GM21717 (cell line): ENCODE results near the gene CALU.

ENCODE experiments used
- ATAC-seq: cut with Tn5 transposase; IDR thresholded peaks from one replicate; pipeline ENCODE4 v1.9.1; 2021; ENCODE audit warnings: mild to moderate bottlenecking, moderate library complexity; ENCODE audit not compliant: unreplicated experiment

The CALU gene

DNA sequence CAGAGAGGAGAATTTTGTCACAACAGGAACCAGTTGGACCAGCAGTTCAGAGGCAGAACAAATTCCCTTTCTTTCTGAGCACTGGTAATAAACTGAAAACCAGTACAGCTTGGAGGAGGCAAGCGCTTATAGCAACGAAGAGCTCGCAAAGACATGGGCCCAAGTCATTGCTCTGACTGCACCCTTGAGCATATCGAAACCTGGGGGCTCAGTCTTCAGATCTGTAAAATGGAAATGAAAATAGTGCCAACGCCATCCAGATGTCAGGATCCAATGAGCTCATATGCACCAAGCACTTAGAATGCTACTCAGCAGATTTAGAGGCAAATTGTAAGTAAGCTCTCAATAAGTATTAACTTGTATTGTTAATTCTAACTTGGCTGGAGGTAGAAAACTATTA, 14.4 kb upstream of the CALU start:
- no peak for ATAC-seq

DNA sequence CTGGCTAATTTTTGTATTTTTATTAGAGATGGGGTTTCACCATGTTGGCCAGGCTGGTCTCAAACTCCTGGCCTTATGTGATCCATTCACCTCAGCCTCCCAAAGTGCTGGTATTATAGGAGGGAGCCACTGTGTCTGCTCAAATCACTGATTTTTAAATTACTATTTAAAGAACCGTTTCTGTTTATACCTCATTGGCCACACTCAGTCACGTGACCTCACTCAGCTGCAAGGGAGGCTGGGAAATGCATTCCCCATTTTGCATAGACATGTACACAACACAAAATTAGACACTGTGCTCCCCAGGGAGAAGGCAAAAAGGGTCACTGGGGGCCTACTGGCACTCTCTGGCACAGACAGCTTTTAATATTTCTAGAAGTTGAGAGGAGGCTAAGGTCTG, 13.6 kb upstream of the CALU start:
- no peak for ATAC-seq

DNA sequence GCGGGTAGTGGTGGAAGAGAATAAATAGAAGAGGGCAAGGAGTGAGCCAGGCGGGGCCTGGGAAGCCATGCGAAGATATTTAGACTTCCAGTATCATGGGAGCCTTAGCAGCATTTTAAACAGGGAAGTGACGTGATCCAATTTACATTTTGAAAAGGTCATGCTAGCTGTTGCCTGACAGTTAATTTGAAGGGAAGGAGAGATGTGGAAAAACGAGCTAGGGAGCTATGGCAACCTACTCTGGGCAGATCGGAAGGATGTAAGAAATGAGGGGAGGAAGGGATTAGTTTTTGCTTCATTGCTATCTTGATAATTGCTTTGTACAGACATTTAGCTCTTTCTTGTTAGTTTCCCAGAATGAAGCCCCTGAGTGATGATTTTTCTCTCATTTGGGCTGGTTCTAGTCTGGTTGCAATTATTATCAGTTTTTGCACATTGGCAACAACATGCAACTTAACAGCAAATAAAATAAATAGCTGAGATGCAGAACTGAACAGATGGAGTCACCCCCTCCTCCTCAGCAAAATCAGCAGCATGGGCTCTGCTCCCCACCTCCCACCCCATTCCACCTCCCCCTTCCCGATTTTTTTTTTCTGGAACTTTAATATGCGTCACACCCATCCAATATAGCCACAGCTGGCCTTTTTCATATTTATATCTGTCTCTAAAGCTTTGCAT, 13.0 kb upstream of the CALU start:
- no peak for ATAC-seq

DNA sequence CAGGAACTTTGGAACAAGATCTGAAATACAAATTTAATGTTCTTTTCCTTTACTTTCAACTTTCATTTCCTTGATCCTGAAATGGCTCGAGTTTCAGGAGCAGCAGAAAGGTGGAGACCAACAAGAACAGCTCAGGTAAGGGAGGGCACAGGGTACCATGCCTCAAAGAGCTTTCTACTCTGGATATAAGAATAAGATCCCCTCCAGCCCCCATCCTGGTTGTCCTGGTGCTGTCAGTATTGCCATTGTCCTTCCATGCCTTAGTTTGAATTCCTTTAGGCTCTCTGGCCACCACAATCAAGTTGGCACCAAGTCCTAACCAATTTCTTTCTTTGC, 12.5 kb upstream of the CALU start:
- ATAC-seq: no peak

DNA sequence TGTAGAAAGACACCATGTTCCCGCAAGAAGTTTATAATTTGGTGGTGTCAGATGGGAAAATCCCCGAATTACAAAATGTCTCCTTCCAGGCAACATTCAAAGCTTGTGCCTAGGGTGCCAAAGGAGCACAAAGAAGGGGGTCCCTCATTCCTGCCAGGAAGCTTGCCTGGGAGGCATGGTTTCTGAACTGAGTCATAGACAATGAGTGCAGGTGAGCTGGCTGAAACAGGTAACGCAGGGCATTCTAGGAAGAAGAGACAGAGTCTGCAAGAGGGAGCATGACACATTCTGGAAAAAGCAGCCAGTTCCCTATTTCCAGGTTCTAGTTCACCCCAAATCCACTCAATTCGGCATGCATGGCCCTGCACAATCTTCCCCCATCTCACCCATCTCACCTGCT, 11.9 kb upstream of the CALU start:
- ATAC-seq: no peak

DNA sequence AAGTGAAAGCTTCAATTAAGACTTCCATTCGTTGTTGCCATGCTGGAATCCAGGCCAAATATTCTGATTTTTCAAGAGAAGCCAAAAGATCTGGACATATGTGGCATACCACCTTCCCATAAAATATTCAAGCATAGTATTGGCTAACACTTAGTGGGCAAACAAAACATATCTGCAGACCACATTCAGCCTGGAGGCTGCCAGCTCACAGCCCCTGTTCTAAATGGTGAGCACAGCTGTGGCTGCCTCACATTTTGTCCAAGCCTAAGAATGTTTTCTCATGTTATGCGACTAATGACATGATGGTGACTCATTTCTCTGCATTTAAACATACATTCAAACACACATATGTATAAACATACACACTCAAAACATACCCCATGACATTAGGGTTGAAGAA, 10.6 kb upstream of the CALU start:
- ATAC-seq: no peak

DNA sequence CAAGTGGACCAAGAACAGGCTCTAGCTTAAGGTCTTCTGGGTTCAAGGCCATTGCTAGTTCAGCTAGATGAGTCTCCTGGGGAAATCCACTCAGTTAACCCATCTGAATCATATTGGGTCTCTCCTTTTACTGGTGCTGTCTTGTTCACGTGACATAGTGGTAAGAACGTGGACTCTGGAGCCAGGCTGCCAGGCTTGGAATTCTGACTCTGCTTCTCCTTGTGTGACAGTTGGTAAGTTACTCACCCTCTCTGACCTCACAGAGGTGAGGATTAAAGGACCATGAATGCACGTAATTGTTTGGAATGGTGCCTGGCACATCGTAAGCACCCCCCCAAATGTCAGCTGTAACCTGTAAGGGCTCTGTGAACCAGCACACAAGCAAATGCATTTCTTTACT, 9.7 kb upstream of the CALU start:
- ATAC-seq: no peak

DNA sequence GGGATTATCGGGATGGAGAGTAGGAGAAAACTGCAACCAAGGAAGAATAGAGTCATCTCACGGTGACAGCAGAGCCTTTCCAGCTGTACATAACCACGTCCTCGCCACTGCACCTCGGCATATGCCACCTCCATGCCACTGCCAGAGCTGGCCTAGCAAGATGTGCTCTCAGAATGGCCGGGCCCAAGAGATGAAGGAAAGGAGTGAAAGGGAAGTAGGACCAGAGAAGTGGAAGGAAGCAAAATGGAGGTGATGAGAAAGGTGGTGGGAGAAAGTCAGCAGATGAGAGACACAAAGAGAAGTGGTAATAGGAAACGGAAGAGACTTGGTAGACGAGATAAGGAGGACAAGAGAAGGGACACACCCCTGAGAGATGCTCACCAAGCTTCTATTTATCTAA, 8.0 kb upstream of the CALU start:
- no peak for ATAC-seq

DNA sequence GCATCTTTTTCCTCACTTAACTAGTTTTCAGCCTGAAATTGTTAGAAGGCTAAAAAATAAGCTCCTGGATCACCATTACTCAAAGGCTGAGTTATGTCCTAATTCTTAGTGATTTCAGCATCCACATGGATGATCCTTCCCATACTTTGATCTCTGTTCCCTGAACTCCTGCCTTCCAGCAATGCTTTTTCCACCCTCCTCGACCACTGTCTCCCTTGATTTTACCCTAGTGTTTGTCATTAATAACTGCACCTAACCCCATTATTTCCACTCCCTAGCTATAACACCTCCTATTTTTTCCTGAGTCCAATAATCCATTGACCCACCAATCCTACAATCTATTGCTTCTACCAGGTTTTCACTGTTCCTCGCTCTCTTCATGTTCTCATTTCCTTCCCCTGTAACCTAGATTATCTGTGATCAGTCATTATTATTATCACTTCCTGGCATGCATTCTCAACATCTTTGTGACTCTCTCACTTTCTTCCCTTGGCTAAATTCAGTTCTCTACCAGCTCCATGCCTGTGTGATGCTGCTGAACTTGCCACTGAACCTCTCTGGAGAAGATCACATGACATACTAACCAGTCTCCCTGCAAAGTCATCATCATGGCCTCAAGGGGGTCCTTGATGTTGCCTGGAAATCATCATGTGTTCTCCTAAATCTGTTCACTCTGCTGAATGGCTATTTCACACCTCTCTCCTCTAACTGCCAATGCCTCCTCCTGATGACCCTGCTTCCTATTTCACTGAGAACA, 6.5 kb upstream of the CALU start:
- ATAC-seq: no peak

DNA sequence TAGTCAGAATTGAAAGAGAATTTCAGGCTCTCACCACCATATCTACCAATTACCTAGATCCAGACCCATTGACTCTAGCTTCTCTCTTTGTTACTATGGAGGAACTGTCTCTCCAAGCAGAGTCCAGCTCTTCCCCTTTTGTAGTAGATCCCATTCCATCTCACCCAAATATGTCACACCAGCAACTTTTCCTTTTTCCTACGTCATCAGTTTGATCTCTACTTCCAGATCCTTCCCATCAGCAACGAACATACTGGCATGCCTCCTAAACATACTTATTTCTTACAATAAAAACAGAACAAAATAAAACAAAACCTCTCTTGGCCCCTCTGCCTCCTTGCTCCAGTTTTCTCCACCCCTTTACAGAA, 5.9 kb upstream of the CALU start:
- no peak for ATAC-seq

DNA sequence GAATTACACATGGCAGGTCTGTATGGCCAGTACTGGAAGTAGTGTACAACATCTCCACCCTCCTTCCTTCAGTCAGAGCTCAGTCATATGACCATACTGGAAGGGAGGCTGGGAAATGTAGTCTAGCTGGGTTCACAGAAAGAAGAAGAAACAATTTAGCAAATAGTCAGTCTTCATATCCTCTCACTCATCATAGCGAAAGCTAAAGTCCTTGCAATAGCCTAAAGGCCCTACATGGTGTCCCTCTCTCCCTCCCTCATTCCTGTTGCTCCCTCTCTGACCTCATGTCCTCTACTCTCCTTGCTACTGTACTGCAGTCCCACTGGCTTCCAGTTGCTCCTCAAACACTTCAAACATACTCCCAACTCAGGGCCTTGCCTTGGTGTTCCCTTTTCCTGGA, 4.3 kb upstream of the CALU start:
- ATAC-seq: no peak

DNA sequence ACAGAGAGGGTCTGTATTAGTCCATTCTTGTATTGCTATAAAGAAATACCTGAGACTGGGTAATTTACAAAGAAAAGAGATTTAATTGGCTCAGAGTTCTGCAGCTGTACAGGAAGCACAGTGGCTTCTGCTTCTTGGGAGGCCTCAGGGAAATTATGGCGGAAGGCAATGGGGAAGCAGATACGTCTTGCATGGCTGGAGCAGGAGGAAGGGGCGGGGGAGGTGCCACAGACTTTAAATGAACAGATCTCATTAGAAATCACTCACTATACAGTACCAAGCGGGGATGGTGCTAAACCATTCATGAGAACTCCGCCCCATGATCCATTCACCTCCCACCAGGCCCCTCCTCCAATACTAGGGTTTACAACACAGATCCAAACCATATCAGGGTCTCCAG, 3.7 kb upstream of the CALU start:
- no peak for ATAC-seq

DNA sequence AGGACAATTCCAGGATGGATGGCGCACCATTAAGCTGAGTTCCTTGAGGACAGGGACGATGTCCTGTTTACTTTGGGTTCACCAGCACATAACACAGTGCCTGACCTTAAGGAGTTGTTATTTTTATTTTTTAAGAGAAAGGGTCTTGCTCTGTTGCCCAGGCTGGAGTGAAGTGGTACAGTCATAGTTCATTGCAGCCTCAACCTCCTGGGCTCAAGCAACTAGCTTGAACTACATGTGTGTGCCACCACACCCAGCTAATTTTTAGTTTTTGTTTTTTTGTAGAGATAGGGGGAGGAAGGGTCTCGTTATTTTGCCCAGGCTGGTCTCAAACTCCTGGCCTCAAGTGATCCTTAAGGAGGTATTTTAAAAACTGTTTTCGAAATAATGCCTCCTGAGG, 1.7 kb upstream of the CALU start:
- no peak for ATAC-seq

DNA sequence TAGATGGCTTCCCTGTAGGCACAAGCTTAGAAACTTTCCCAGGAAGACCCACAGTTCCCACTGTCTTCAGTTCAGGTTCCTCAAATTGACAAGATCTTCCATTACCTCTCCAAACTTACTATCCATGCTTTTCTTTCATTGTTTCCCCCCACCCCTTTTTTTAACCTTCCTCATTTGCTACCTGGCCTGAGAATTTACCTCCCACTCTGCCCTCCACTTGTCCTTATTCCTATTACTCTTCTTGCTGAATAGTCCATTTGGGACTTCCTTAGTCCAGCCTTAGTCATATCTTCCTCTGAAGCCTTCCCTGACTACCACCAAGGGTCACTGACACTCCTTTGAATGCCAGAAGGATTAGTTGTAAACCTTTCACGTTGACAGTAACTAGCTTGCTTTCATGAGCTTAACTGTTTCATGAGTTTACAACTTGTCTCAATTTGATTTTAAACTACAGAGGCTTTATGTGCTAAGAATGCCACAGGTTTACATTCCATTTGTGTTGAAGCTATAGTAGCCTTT, 1.2 kb upstream of the CALU start:
- ATAC-seq: no peak

DNA sequence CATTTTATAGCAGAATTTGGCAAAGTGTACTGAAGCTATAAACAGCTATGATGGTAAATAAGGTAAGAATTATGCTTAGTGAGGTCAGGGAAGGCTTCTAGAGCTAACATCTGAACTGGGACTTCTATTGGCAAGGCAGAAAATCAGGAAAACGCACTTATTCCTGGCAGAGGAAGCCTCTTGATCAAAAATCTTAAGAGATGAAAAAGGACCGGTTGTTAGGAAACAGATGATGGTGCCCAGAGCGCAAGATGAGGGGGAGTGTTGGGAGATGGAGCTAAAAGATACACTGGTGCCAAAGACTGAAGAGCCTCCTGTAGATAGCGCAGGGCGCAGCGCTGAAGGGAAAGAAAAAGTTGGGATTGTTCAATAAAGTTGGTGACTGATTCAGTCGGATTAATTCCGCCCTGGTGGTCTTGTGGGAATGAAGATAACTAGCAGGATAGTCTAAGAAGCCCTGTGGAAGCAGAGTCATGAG, 550 bp upstream of the CALU start:
- peak; percentile 5 for ATAC-seq

DNA sequence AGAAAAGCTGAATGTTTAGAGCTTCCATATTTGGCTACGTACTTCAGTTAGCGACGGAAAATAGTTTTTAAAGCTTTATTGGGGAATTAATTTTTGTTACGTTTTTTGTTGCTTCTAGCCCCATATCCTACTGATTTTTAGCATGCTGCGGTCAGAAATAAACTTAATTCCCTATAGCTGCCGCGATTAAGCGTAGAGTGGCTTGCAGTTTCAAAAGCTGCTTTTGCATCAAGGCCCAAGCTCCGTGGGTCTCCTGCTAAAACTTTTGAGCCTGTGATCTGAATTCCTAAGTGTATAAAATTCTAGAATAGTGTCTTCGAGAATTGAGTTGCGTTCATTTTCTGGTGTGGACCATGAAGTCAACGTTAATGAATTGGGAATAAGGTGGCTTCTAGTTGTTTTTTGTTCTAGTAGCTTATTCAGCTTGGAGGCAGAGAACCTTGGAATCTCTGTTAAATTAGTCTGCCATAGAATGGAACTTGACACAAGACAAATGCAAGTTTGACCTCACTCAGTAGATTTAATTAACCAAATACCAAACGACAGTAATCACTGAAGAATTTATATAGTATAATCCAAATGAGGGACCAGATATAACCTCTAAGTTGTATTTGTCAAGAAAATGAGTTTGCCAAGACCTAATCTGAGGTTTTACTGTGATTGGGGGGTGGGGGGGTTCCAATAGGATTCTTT, 977 bp downstream of the CALU start:
- ATAC-seq: no peak

DNA sequence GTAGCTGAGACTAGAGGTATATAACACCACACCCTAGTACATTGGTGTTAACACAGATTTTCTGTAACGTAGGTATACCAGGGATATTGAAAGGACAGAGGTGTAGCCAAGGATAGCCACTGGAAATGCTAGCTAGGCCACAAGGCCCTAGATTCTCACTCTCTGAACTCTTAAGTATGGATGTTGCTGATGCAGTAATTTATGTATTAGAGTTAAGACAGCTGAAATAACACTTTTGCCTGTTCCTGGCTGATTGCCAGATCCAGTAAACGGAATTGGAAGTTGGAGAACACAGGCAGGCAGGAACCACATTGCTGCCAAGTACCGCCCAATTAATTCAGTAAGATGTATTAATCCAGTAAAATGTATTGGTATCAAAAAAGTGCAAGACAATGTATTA, 1.8 kb downstream of the CALU start:
- ATAC-seq: no peak

DNA sequence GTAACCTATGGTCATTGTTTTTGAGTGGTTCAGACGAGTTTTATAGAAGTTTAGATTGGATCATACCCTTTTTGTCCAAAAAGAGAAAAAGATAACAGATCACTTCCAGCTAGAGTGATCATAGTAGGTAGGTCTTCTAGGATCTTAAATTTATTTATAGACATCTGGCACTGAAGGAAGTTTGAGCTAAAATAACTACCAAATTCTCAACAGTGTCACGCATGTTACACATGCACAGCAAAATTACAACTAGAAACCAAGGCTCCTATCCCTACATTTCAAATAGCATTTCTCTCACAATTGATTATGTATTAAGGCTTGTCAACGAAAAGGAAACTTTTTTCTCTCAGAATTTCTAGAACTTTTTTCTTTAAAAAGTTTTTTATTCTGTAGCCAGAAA, 2.3 kb downstream of the CALU start:
- ATAC-seq: no peak

DNA sequence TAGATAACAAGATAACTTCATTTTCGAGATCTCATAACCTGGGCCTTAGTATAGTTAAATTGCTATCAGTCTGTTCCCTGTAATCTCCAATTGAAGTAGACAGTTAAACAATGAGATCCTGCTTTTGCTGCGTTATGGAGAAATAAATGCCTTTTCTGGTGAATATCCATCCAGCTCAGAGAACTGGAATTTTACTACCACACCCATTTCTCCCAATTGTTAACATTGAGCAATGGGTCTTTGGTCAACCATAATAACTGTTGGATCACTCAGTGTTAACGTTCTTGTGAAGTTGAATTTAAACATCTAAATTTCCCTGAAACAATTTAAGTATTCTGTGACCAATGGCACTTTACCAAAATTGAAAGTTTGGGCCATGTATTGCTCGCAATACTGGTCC, 3.0 kb downstream of the CALU start:
- no peak for ATAC-seq

DNA sequence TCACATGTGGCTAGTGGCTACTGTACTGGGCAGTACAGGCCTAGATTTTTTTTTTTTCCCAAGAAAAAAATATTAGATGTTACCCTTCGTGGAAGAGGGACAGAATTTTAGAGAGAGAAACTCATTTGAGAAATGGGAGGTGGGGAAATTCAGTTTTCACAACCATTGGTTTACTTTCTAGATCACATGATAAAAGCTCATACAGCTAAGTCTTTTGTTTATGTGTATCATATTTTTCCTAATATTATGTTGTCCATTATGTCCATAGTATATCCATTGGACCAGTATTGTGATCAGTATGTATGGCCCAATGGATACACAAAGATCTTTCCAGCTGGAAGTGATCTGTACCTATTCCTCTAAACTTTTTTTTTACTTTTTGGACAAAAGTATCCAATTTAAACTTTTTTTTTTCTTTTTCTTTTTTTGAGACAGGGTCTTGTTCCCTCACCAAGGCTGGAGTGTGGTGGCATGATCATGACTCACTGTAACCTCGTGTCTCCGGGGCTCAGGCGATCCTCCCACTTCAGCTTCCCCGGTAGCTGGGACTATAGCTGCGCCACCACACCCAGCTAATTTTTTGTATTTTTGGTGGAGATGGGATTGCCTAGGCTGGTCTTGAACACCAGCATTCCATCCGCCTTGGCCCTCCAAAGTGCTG, 4.1 kb downstream of the CALU start:
- no peak for ATAC-seq

DNA sequence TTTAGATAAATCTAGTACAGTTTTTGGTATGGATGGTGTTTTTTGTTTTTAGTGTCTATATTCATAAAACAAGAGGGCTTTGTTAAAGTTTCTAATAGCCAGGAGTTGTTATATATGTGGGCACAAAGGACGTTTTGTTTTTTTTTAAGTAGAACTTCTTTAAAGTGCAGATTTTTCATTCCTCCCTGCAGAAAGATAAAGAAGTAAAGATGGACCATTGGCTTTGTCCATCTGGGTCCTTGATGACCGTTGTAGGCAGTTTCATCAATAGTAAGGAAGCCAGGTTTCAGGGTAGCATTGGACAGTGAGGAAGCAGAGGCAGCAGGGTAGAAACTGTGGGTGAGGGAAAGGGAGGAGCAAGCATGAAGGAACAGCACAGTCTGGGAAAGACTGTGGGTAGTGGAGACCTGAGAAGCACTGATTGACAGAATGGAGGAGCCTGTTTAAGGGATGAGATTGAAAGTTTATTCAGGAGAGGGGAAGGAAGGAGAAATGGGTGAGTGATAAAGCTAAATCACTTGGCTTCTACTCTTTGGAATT, 5.3 kb downstream of the CALU start:
- ATAC-seq: no peak
